NCI-H1048 (cell line): ENCODE data around the gene KCNIP4.

Source experiments
- DNase-seq: peaks from one replicate; lab custom pipeline; 2025; lab: John Stamatoyannopoulos, UW

The KCNIP4 gene

DNA sequence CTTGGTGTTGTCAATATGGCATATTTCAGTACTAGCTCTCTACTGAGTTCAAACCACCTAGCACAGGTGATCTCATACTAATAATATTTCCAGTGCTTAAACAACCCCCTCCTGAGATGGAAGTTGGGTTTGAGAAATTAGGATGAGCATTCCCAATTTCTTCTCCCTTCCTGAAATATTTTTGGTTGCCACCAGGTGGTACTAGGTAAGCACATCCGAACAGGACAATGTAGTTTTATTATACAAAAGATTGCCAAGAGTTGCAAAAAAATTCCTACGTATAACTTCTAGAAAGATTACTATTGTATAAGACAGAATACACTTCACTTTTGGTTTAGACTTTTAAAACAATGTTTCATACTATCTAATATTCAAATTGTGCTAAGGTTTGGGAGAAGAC is 763.8 kb downstream of the KCNIP4 start:
- no peak for DNase-seq

DNA sequence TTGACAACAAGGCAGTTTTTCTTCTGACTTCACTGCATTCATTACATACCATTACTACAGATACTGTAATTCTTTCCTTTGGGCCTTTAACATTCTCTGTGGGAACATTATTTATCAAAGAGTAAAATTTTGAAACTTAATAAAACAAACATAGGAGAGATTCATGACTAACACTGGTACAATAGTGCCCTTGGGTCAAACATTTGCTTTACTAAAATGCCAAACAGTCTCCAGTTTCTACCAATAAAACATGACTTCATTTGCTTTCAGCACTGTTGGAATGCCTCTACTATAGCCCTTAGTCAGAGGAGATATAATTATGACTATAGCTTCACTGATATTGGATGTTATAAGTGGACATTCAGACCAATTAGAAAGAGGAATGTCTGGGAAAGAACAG is 766.9 kb downstream of the KCNIP4 start:
- no peak for DNase-seq

- no peak for DNase-seq
Observed at GRCh38 chr4:21177871-21178270, 770.7 kb downstream of the KCNIP4 start.

GRCh38 chr4:21177092-21177491 is 771.5 kb downstream of the KCNIP4 start:
- no peak for DNase-seq

DNA sequence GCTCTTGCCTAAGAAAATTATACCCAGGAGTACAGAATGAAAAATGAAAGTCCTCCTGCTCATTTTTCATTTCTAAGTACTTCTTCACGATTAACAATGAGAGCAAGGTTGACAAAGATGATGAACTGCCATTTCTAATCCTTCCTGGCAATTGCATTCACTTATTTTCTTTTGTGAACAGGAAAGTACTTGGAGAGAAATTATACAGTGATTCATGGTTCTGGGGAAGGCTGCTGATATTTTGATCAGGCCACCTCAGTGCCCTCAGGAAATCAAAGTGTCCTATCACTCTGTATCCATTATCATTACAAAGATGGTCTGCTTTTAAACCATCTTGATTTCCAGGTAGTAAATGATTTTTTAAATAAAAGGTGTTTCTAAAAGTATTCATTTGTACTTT is 780.9 kb downstream of the KCNIP4 start:
- no peak for DNase-seq

DNA sequence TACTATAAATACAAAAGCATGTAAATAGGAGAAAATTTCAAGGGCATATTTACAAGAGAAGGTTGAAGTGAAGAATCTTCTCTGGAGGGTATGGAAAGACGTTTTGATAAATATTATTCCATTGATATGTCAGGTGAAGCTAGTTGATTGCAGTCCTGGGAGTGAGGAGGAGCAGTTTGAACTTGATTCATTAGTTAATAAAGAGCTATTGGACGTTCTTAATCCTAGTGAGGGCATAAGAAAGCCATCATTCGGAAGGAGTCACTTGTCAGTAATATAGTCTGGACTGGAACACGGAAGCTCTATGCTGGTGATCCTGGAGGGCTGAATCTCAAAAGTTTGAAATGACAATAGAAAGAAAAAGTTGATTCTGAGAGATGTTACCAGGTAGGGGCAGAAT is 793.2 kb downstream of the KCNIP4 start:
- DNase-seq = no peak

- DNase-seq = no peak
Observed at GRCh38 chr4:21139327-21139726, 809.2 kb downstream of the KCNIP4 start.

- DNase-seq = no peak
Observed at GRCh38 chr4:21136051-21136630, 812.4 kb downstream of the KCNIP4 start.

- no peak for DNase-seq
Observed at GRCh38 chr4:21134994-21135393, 813.6 kb downstream of the KCNIP4 start.

GRCh38 chr4:21130606-21131005 is 818.0 kb downstream of the KCNIP4 start:
- DNase-seq = no peak

- no peak for DNase-seq
Observed at GRCh38 chr4:21126014-21126512, 822.5 kb downstream of the KCNIP4 start.

- no peak for DNase-seq
Observed at GRCh38 chr4:21118301-21118700, 830.3 kb downstream of the KCNIP4 start.

DNA sequence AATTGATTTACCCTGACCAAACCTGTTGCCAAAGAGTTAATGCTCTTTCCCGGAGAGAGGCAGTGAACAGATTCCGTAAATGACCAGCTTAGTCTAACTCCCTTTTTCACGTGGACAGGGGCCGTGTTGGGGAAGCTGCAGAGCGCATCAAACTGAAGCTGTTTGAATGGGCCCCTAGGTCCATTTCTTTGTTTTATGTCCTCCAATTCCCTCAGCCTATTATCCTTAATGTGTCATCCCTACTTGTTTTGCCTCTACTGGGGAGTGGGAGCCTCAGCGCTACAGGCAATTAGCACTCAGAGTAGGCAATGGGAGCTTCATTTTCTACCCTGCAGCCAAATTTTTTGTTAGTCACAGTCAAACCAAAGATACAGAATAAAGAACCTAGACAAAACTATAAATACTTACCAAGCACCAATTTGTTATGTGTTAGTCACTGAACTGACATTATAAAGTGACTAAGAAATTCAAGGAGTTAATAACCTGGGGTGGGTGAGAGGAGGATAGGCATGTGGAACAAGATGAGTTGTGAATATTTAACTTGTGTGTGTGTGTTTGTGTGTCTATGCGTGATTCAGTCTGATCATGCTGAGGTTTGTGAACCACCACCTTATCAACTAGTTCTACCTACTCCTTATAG is 830.9 kb downstream of the KCNIP4 start:
- DNase-seq = no peak

DNA sequence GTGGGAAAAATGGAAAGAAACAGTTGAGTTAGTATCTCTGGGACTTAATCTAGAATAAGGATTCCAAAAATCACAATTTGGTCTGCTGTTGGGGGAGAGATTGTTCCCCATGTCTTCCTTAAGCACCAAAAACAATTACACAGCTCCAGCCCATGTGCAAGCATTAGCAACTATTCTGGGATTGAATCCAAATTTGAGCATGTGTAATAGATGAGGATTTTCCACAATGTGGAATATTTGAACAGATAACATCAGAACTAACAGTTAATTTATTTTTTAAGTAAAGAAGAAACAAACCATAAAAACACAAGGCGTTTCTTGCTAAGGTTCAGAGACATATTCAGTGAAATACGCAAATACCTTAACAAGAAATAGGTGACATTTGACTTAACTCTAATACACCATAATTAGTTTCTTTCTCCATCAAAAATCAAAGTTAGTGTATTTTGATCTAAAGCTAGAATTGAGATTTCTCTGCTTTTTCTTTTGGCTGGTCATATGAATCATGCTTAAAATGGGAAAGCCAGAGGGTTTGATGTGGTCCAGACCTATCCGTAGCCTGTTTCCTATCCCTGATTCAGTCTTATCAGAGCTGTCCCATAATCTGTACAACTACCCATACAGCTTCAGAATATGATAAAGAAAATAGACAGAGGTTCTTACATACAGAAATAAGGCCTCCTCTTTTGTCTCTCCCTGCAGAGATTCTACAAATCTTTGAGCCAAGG is 834.9 kb downstream of the KCNIP4 start:
- DNase-seq = no peak

DNA sequence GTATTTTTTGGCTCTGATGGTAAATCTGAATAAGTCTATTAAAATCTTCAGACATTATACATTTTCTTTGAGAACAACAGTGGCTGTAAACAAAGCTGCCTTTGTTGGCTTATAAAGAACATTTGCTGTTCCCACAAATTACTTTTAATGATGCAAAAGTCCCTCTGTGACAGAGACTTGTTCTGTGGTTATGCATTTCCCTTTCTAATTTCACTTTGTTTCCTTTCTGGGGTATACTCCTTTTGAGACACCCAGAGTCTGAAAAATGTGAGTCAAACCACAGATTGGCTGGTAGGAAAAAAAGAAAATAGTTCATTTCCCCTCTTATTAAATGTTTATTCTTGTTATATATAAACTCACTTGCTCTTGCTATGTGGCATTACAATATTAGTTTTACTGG is 845.9 kb downstream of the KCNIP4 start:
- no peak for DNase-seq

- no peak for DNase-seq
Observed at GRCh38 chr4:21097865-21098264, 850.7 kb downstream of the KCNIP4 start.

DNA sequence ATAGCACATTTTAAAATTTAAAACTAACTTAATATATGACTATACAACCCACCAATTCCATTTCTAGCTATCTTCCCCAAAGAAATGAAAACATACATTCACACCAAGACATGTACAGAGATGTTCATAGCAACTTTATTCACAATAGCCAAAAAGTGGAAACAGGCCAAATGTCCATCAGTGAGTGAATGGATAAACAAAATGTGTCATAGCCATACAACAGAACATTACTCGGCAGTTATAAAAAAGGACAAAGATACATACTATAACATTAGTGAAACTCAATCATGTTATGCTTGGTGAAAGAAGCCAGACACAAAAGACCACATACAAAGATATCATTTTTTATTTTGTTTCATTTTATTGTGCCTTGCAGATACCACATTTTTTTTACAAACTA is 851.5 kb downstream of the KCNIP4 start:
- DNase-seq = no peak

DNA sequence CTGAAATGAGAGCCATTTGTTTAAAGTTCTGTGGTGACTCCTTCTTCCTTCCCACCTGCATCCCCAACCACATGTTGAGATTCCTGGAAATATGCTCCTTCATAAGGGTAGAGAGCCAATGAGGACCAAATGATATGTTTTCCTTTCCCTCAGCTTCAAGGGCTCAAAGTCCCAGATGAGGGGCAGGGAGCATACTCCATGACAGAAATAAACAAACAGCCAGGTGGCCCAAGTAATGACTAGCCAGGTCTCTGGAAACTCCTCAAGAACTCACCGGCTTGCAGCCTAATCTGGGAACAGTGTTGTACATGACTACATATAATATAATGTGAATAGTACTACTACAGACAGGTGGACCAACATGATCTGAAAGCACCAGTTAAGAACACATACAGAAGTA is 856.0 kb downstream of the KCNIP4 start:
- no peak for DNase-seq

GRCh38 chr4:21090094-21090666 is 858.4 kb downstream of the KCNIP4 start:
- no peak for DNase-seq

DNA sequence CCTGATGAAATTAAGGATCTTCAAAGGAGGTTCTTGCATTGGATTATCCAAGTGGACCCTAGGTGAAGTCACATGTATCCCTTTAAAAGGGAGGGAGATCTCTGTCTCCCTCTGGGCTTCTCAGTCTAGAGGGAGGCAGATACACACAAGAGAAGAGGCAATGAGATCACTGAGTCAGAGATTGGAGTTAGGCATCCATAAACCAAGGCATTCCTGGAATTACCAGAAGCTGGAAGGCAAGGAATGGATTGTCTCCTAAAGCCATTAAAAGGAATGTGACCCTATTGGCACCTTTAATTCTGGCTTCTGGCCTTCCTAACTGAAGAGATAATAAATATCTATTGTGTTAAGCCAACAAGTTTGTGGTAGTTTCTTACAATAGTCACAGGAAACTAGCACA is 865.2 kb downstream of the KCNIP4 start:
- no peak for DNase-seq

GRCh38 chr4:21077967-21078366 is 870.6 kb downstream of the KCNIP4 start:
- DNase-seq = no peak

DNA sequence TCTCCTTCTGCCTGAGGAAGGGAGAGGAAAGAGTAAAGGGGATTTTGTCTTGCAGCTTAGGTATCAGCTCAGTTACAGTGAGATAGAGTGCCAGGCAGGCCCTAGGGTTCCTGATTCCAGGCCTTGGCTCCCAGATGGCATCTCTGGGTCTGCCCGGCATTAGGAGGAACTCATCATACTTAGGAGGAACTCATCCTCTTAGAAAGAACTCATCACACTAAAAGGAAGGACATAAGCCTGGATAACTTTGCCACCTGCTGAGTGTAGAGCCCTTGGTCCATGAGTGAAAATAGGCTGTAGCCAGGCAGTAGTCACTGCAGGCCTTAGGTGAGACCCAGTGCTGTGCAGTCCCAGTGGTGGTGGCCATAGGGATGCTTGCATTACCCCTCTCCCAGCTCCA is 881.2 kb downstream of the KCNIP4 start:
- no peak for DNase-seq

GRCh38 chr4:21061902-21062301 is 886.7 kb downstream of the KCNIP4 start:
- no peak for DNase-seq
